Type B pancreatic cell (in vitro differentiated cells): ENCODE results near the gene LRRC53. TPM values are rescaled to one million over a fixed set of nuclear protein-coding genes. Genes with fewer than 3 reads are reported as not detected.

Experiments used
- DNase-seq: peaks from one replicate; pipeline ENCODE4 v3.0.0; 2021; ENCODE audit warnings: mixed read lengths; ENCODE audit not compliant: unreplicated experiment; ENCODE audit errors: extremely low spot score
- H3K27ac Mint-ChIP-seq: 2 replicates; pipeline ENCODE4 v1.8.0; 2021; ENCODE audit warnings: mild to moderate bottlenecking, mixed read lengths
- H3K27me3 Mint-ChIP-seq: 2 replicates; pipeline ENCODE4 v1.8.0; 2021; ENCODE audit warnings: mixed read lengths
- H3K36me3 Mint-ChIP-seq: 2 replicates; pipeline ENCODE4 v1.8.0; 2021; ENCODE audit warnings: mixed read lengths
- H3K4me1 Mint-ChIP-seq: one replicate; pipeline ENCODE4 v1.8.0; 2021; ENCODE audit warnings: mixed read lengths; ENCODE audit not compliant: unreplicated experiment
- H3K4me3 Mint-ChIP-seq: 2 replicates; pipeline ENCODE4 v1.8.0; 2021; ENCODE audit warnings: mild to moderate bottlenecking, mixed read lengths
- H3K9me3 Mint-ChIP-seq: 2 replicates; pipeline ENCODE4 v1.8.0; 2021; ENCODE audit warnings: mixed read lengths
- total RNA-seq: library from RNA; stranded (reverse); gene quantifications from 2 replicates; pipeline ENCODE4 v1.2.1, GENCODE V29; 2021; ENCODE audit warnings: low replicate concordance
- TF ChIP-seq, protein P1 (sequence below): fragments of 200-600 bp; sonication (generic); conservative IDR thresholded peaks from 2 replicates; pipeline ENCODE4 v1.5.0; 2021; ENCODE audit warnings: antibody characterized with exemption, mild to moderate bottlenecking

The LRRC53 gene
- total RNA-seq, 1 donor from 2014 or later: not detected

DNA sequence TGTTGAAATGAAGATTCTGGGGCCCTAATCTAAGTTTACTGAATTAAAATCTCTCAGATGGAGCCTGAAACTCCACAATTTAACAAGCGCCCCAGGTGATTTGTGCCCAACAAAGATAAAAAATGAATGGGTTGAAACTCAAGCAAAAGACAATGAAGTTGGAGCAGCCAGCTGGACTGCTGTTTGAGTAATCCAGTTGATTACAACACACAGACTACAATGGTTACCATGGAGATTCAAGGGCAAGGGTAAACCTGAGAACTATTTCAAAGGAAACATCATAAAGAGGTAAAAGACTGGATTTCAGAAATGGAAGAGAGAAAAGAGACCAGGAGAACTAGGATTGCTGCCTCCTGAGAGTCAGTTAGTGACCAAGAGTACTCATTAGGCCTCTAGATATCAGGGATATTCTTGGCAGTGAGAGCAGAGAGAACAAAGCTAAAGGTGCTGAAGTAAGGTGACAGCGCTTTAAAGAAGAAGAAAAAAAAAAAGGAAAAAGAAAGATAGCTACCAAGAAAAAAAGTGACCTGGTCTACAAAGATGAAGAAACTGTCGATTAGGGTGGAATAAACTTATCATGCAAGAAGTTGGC lies 44.5 kb downstream of the LRRC53 start:
- no peak overlapping the region for H3K4me3 Mint-ChIP-seq
- peaks cover 12% of the 10 kb centered on the region for H3K4me1 Mint-ChIP-seq
- H3K27me3 Mint-ChIP-seq: peaks cover 15% of the 10 kb centered on the region
- TF ChIP-seq, protein P1, sequence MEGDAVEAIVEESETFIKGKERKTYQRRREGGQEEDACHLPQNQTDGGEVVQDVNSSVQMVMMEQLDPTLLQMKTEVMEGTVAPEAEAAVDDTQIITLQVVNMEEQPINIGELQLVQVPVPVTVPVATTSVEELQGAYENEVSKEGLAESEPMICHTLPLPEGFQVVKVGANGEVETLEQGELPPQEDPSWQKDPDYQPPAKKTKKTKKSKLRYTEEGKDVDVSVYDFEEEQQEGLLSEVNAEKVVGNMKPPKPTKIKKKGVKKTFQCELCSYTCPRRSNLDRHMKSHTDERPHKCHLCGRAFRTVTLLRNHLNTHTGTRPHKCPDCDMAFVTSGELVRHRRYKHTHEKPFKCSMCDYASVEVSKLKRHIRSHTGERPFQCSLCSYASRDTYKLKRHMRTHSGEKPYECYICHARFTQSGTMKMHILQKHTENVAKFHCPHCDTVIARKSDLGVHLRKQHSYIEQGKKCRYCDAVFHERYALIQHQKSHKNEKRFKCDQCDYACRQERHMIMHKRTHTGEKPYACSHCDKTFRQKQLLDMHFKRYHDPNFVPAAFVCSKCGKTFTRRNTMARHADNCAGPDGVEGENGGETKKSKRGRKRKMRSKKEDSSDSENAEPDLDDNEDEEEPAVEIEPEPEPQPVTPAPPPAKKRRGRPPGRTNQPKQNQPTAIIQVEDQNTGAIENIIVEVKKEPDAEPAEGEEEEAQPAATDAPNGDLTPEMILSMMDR: no peak
- no peak overlapping the region for H3K27ac Mint-ChIP-seq
- no peaks in the 10 kb centered on the region for H3K9me3 Mint-ChIP-seq
- no peaks in the 10 kb centered on the region for H3K36me3 Mint-ChIP-seq
- no peak for DNase-seq

DNA sequence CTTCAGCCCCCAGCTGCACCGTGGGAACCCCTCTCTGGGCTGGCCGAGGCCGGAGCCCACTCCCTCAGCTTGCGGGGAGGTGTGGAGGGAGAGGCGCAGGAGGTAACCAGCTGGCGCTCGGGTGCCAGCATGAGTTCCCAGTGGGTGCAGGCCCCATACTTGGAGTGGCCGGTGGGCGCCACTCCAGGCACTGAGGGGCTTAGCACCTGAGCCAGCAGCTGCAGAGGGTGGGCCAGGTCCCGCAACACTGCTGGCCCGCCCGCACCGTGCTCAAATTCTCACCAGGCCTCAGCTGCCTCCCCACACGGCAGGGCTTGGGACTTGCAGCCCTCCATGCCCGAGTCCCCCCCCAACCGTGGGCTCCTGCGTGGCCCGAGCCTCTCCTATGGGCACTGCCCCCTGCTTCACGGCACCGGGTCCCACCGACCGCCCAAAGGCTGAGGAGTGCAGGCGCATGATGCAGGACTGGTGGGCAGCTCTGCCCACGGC lies 47.2 kb downstream of the LRRC53 start:
- Mint-ChIP-seq H3K9me3 (no peaks in the 10 kb centered on the region), H3K27me3 (peaks cover 13% of the 10 kb centered on the region), H3K36me3 (no peaks in the 10 kb centered on the region), H3K4me1 (peaks cover 4% of the 10 kb centered on the region), H3K27ac (no peak overlapping the region), H3K4me3 (no peak overlapping the region)
- no peak for DNase-seq
- TF ChIP-seq, protein P1: no peak

DNA sequence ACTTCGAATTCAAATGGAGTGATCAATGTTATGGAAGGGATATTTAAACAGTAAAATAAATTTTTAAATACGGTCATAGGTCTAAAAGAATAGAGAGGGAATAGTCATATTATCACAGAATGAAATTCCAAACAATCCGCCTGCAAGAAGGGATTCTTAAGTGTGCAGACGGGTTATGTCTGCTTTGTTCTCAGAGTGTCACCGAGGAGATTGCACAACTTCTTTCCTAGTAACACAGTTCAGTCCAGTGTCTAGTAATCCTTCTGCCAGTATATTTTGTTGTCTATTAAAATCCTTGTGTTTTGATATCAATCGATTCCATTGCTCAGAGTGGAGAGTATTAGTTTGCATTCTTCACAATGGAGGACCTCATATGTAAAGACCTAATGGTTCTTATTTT lies 48.4 kb downstream of the LRRC53 start:
- TF ChIP-seq, protein P1: no peak
- no peak overlapping the region for H3K27ac Mint-ChIP-seq
- H3K4me1 Mint-ChIP-seq: peaks cover 4% of the 10 kb centered on the region
- no peaks in the 10 kb centered on the region for H3K9me3 Mint-ChIP-seq
- peaks cover 11% of the 10 kb centered on the region for H3K27me3 Mint-ChIP-seq
- DNase-seq: no peak
- no peaks in the 10 kb centered on the region for H3K36me3 Mint-ChIP-seq
- H3K4me3 Mint-ChIP-seq: no peak overlapping the region

DNA sequence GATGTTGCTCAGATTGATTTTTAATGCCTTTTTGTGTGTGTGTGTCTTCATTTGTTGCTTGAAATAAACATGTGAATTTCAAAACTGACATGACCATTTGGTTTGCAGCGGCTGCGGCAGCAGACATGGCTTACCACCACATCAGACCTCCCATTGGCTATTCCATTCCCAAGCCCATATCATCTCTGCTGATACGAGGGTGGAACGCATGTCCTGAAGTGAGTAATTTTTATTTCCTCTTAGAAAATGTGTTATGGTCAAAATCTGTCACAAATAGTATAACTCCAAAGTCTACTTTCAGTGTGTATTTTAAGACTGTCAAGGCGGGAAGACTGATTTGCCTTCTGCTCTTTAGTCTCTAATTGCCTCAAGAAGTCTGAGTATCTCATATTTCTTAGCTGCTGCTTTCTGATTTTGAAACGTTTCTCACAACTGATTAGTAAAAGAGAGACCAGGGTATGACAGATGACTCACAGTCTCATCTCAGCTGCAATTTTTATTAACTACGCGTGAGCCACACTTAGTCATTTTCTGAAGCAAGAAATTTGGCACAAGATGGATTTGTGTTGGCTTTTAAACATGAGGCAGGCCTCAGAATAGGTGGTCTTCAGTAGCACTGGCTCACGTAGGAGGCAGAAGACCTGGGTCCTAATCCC lies 49.0 kb downstream of the LRRC53 start:
- Mint-ChIP-seq H3K9me3 (no peaks in the 10 kb centered on the region), H3K27me3 (peaks cover 11% of the 10 kb centered on the region), H3K4me3 (no peak overlapping the region), H3K27ac (no peak overlapping the region), H3K4me1 (peaks cover 4% of the 10 kb centered on the region), H3K36me3 (no peaks in the 10 kb centered on the region)
- no peak for DNase-seq
- TF ChIP-seq, protein P1: no peak

DNA sequence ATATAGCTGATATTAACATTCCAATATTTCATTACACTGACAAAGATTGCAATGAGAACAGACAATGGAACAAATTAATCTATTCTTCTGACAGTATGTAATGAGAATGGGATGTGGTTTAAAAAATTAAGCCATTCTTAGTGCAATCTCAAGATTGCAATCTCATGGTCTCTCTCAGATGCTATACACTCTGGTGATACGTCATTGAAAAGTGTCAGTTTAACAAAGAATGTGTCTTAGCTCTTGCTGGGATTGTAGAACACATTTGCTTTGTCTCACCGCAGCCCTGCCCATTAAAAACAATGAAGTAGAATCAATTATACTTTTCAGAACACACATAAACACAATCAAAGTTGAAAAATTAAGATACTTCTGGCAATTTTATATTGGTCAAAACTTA lies 55.2 kb downstream of the LRRC53 start:
- no peaks in the 10 kb centered on the region for H3K27me3 Mint-ChIP-seq
- TF ChIP-seq, protein P1: no peak
- no peaks in the 10 kb centered on the region for H3K4me1 Mint-ChIP-seq
- DNase-seq: no peak
- H3K27ac Mint-ChIP-seq: no peak overlapping the region
- H3K4me3 Mint-ChIP-seq: no peak overlapping the region
- no peaks in the 10 kb centered on the region for H3K9me3 Mint-ChIP-seq
- H3K36me3 Mint-ChIP-seq: no peaks in the 10 kb centered on the region
